ENCODE measurements around the gene PTGFRN. TPM values are rescaled to one million over a fixed set of nuclear protein-coding genes. Genes with fewer than 3 reads are reported as not detected.
A peak's percentile ranks its signal among the peaks of the same experiment; 100 is the strongest.

Gene PTGFRN
- total and polyA plus RNA-seq, 2 of the 4 experiments (the other 2 are of a cell fraction), result 0.90 to 1.1 TPM

GRCh38 chr1:116951200-116951935 is 41.7 kb downstream of the PTGFRN start:
- H2AFZ ChIP-seq (replicated peaks; ENCODE audit: low read length, poor library complexity), result no peak overlapping the region
- H3K56ac ChIP-seq (ENCODE audit: extremely low read depth, insufficient read depth, low read length), result no peak overlapping the region
- H3K18ac ChIP-seq (ENCODE audit: low read depth, low read length), result no peak overlapping the region
- no peaks in the 10 kb centered on the region for H3K9me1 ChIP-seq (ENCODE audit: insufficient read depth, low read length)
- H2AK9ac ChIP-seq (replicated peaks; ENCODE audit: low read depth, low read length, poor library complexity), result no peak overlapping the region
- in situ Hi-C loops (cut with MboI; ENCODE audit: low sequenced_read_pairs), result no loop called here
- H3K9ac ChIP-seq (ENCODE audit: low read depth, low read length), result no peak overlapping the region
- TF ChIP-seq FOS (IDR thresholded peaks at IDR 0.05; ENCODE audit: low read depth, low read length) (no peak), ELK1 (IDR thresholded peaks at IDR 0.05; ENCODE audit: borderline replicate concordance, low read depth, low read length) (no peak), SMC3 (IDR thresholded peaks at IDR 0.05; ENCODE audit: low read depth, low read length) (no peak), BHLHE40 (IDR thresholded peaks at IDR 0.05; ENCODE audit: low read depth, low read length) (no peak), MXI1 (IDR thresholded peaks at IDR 0.05; ENCODE audit: borderline replicate concordance, low read depth, low read length) (no peak), USF2 (IDR thresholded peaks at IDR 0.05; ENCODE audit: low read depth, low read length) (no peak), CTCF (conservative IDR thresholded peaks at IDR 0.05; ENCODE audit: low read depth, low read length) (no peak), MAFK (IDR thresholded peaks at IDR 0.05; ENCODE audit: low read depth, low read length) (no peak), RCOR1 (IDR thresholded peaks at IDR 0.05; ENCODE audit: insufficient replicate concordance, low read length) (no peak), POLR2A (IDR thresholded peaks at IDR 0.05; ENCODE audit: low read depth, low read length) (no peak), RFX5 (IDR thresholded peaks at IDR 0.05; ENCODE audit: low read depth, low read length) (no peak), CHD1 (IDR thresholded peaks at IDR 0.05; ENCODE audit: low read depth, low read length) (no peak), NFE2L2 (IDR thresholded peaks at IDR 0.05; ENCODE audit: low read depth, low read length) (no peak), MAZ (IDR thresholded peaks at IDR 0.05; ENCODE audit: borderline replicate concordance, low read depth, low read length) (no peak)
- H2AK5ac ChIP-seq (ENCODE audit: low read depth, low read length), result no peak overlapping the region
- DNase-seq (peak; percentile 7), ATAC-seq (ENCODE audit: low read depth) (no peak)
- CTCF ChIA-PET, result no interaction called here
- no peaks in the 10 kb centered on the region for H4K20me1 ChIP-seq (ENCODE audit: insufficient read depth, low read length)
- BruUV-seq (replicated peaks), result no TSS peak
- no peak overlapping the region for H3K4me2 ChIP-seq (ENCODE audit: low read depth, low read length)
- no peak overlapping the region for H3K4ac ChIP-seq (ENCODE audit: low read depth, low read length)
- dilution Hi-C loops (cut with HindIII; ENCODE audit: low sequenced_read_pairs, unreplicated experiment), result no loop called here
- no peak overlapping the region for H3K27ac ChIP-seq (ENCODE audit: insufficient read depth, low read length)
- H2BK15ac ChIP-seq (ENCODE audit: low read depth, low read length), result no peak overlapping the region
- peaks cover 4% of the 10 kb centered on the region; the same call in 1 of the 2 replicates for H3K27me3 ChIP-seq (ENCODE audit: control insufficient read depth, insufficient read depth, low read length)
- no peak overlapping the region for H3K4me3 ChIP-seq (ENCODE audit: insufficient read depth, low read depth, low read length)
- no peaks in the 10 kb centered on the region for H3K79me1 ChIP-seq (ENCODE audit: low read depth in 1 of 2, low read length in 2 of 2)
- intact Hi-C loops (cut with micrococcal nuclease), result no loop called here
- H3K4me1 ChIP-seq (ENCODE audit: control insufficient read depth, insufficient read depth, low read length), result no peaks in the 10 kb centered on the region
- POLR2A ChIA-PET (ENCODE audit: unreplicated experiment), result no interaction called here
- no peak overlapping the region for H3K23ac ChIP-seq (ENCODE audit: low read depth, low read length)
- WGBS, 2 experiments (ENCODE audit: extremely low coverage in 2 of 2, insufficient read length in 1 of 2), result no CpG with 5 or more reads among the region's 10 CpGs
- H2BK120ac ChIP-seq (ENCODE audit: low read depth, low read length), result no peak overlapping the region
- H3K36me3 ChIP-seq (ENCODE audit: control insufficient read depth, insufficient read depth, low read length), result no peaks in the 10 kb centered on the region
- no peak overlapping the region for H4K91ac ChIP-seq (ENCODE audit: insufficient read depth, low read depth, low read length)
- no peak overlapping the region for H2BK5ac ChIP-seq (ENCODE audit: low read depth, low read length, poor library complexity, severe bottlenecking)
- no peaks in the 10 kb centered on the region for H3K9me3 ChIP-seq (ENCODE audit: control insufficient read depth, insufficient read depth, low read length)
- H4K5ac ChIP-seq (ENCODE audit: low read depth, low read length), result no peak overlapping the region
- H2BK20ac ChIP-seq (ENCODE audit: low read depth, low read length), result no peak overlapping the region
- no peak overlapping the region for H3K14ac ChIP-seq (replicated peaks; ENCODE audit: low read depth, low read length)
- no peak overlapping the region for H4K8ac ChIP-seq (ENCODE audit: low read depth in 2 of 2, low read length in 2 of 2)
